Measurements from ENCODE around the gene ARID4A.

The ARID4A gene

DNA sequence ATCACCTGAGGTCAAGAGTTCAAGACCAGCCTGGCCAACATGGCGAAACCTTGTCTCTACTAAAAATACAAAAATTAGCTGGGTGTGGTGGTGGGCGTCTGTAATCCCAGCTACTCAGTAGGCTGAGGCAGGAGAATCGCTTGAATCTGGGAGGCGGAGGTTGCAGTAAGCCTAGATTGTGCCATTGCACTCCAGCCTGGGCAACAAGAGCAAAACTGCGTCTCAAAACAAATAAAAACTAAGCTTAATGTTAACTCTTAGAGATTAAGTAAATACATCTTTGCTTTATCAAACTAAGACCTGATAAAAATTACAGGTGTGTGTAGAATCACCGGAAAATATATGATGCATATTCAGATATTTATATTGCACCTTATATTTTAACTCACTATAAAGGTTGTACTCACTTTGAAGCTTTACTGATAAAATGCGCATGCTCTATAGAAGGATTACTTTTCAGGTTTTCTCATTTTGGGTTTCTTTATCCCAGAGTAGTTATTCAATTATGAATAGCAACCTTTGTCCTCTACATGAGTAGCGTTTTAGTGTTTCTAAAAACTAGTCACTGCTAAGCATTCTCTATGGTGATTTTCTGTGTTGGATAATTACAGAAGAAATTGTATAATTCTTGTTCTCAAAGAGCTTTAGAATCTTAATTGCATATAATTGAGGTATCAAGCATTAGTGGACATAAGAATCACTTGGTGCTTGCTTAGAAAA lies 9.4 kb downstream of the ARID4A start:
- Mint-ChIP-seq H3K4me1 (no peaks in the 10 kb centered on the region), H3K9me3 (no peaks in the 10 kb centered on the region), H3K27ac (no peak overlapping the region), H3K4me3 (no peak overlapping the region), H3K27me3 (ENCODE audit: low read depth) (no peaks in the 10 kb centered on the region), H3K36me3 (ENCODE audit: low read depth) (peaks cover 49% of the 10 kb centered on the region)
- TF ChIP-seq, protein P1, sequence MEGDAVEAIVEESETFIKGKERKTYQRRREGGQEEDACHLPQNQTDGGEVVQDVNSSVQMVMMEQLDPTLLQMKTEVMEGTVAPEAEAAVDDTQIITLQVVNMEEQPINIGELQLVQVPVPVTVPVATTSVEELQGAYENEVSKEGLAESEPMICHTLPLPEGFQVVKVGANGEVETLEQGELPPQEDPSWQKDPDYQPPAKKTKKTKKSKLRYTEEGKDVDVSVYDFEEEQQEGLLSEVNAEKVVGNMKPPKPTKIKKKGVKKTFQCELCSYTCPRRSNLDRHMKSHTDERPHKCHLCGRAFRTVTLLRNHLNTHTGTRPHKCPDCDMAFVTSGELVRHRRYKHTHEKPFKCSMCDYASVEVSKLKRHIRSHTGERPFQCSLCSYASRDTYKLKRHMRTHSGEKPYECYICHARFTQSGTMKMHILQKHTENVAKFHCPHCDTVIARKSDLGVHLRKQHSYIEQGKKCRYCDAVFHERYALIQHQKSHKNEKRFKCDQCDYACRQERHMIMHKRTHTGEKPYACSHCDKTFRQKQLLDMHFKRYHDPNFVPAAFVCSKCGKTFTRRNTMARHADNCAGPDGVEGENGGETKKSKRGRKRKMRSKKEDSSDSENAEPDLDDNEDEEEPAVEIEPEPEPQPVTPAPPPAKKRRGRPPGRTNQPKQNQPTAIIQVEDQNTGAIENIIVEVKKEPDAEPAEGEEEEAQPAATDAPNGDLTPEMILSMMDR (IDR thresholded peaks at IDR 0.05; ENCODE audit: unreplicated experiment in 3 of 3) = no peak

DNA sequence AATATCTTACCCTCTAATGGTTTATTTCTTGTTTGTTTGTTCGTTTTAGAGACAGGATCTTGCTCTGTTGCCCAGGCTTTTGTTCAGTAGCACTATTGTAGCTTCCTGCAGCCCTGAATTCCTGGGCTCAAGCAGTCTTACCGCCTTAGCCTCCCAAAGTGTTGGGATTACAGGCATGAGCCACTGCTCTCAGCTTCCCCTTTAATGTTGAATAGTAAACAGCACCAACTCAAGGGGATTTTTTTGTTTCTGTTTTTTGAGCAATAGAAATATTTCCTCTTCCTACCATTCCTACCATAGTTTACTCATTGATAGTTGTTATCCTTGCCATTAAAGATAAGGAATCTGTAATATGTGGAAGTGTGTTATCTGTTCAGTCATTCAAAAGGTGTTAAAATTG lies 10.7 kb downstream of the ARID4A start:
- H3K9me3 Mint-ChIP-seq = no peaks in the 10 kb centered on the region
- no peak overlapping the region for H3K27ac Mint-ChIP-seq
- no peaks in the 10 kb centered on the region for H3K27me3 Mint-ChIP-seq (ENCODE audit: low read depth)
- H3K4me3 Mint-ChIP-seq = no peak overlapping the region
- peaks cover 52% of the 10 kb centered on the region for H3K36me3 Mint-ChIP-seq (ENCODE audit: low read depth)
- TF ChIP-seq, protein P1 (IDR thresholded peaks at IDR 0.05; ENCODE audit: unreplicated experiment in 3 of 3) = no peak
- no peaks in the 10 kb centered on the region for H3K4me1 Mint-ChIP-seq

DNA sequence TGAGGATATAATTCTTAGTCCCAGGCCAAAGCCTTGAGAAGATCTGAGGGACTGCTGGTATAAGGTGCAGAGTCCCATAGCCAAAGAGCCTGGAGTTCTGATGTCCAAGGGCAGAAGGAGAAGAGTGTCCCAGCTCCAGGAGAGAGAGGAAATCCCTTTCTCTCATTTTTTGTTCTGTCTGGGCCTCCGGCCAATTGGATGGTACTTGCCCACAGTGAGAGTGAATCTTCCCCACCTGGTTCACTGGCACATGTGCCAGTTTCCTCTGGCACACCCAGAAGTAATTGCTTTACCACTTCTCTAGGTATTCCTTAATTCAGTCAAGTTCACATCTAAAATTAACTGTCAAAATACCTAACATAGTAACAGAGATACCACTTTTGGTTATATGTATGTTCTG lies 15.3 kb downstream of the ARID4A start:
- Mint-ChIP-seq H3K4me1 (no peaks in the 10 kb centered on the region), H3K9me3 (no peaks in the 10 kb centered on the region), H3K36me3 (ENCODE audit: low read depth) (peaks cover 56% of the 10 kb centered on the region), H3K27ac (no peak overlapping the region), H3K27me3 (ENCODE audit: low read depth) (no peaks in the 10 kb centered on the region), H3K4me3 (no peak overlapping the region)
- TF ChIP-seq, protein P1 (IDR thresholded peaks at IDR 0.05; ENCODE audit: unreplicated experiment in 3 of 3) = no peak

DNA sequence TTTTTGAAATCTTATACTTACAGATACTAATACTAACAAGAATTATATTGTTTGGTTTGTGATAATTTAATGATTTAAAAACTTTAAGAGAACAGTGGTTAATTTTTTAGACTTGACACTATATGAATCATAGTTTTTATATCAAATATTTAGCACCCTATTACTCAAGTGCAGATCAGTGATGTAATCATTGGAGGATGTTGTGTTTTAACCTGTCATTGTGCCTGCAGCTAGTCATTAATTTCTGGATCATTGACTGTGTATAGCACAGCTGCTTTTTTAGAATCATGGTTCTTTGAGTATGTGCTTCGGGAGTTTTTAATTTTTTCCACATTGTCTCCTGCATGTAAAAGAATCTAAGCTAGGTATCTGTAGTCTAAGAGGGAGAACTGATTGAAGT lies 17.3 kb downstream of the ARID4A start:
- H3K4me3 Mint-ChIP-seq = no peak overlapping the region
- no peaks in the 10 kb centered on the region for H3K27me3 Mint-ChIP-seq (ENCODE audit: low read depth)
- no peaks in the 10 kb centered on the region for H3K4me1 Mint-ChIP-seq
- no peak overlapping the region for H3K27ac Mint-ChIP-seq
- H3K9me3 Mint-ChIP-seq = no peaks in the 10 kb centered on the region
- TF ChIP-seq, protein P1 (IDR thresholded peaks at IDR 0.05; ENCODE audit: unreplicated experiment in 3 of 3) = no peak
- peaks cover 49% of the 10 kb centered on the region for H3K36me3 Mint-ChIP-seq (ENCODE audit: low read depth)

DNA sequence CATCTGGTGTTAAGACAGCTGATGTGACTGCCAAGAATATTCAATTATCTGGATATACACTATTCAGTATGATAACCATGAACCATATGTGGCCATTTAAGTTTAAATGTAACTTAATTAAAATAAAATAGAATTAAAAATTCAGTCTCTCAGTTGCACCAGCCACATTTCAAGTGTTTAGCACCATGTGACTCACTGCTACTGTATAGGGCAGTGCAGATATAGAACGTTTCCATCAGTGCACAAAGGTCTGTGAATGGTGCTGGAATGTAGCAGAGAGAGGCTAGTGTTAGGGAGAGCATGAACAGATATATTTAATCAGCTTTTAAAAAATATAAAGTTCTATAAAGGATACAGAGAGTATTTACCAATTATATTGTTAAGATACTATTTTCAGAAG lies 28.7 kb downstream of the ARID4A start:
- H3K36me3 Mint-ChIP-seq (ENCODE audit: low read depth) = peaks cover 58% of the 10 kb centered on the region
- no peaks in the 10 kb centered on the region for H3K27me3 Mint-ChIP-seq (ENCODE audit: low read depth)
- peaks cover 11% of the 10 kb centered on the region for H3K4me1 Mint-ChIP-seq
- no peaks in the 10 kb centered on the region for H3K9me3 Mint-ChIP-seq
- H3K27ac Mint-ChIP-seq = no peak overlapping the region
- TF ChIP-seq, protein P1 (IDR thresholded peaks at IDR 0.05; ENCODE audit: unreplicated experiment in 3 of 3) = no peak
- no peak overlapping the region for H3K4me3 Mint-ChIP-seq

DNA sequence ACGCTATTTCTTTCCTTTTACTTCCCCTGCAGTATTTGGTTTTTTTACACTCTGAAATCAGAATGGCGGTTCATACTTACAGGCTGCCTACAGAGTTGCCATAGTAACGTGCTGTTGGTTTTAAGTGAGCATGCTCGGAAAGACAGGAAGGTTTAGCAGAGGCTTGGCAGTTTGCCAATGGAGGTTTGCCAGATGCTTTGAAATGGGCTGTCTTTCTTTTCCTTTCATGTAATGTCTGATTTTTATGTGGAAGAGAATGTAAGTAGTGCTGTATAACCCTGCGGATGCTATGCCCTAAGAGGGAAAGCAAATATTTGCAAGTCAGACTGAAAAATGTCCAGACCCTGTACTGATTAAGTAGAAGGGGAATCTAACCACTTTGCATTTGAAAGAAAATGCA lies 32.8 kb downstream of the ARID4A start:
- H3K27ac Mint-ChIP-seq = peak overlapping the region; percentile 96 to 97 (median 96)
- TF ChIP-seq, protein P1 (IDR thresholded peaks at IDR 0.05; ENCODE audit: unreplicated experiment in 3 of 3) = no peak
- peak overlapping the region; percentile 72 to 85 (median 73) for H3K4me3 Mint-ChIP-seq
- H3K9me3 Mint-ChIP-seq = no peaks in the 10 kb centered on the region
- peaks cover 25% of the 10 kb centered on the region for H3K4me1 Mint-ChIP-seq
- H3K27me3 Mint-ChIP-seq (ENCODE audit: low read depth) = no peaks in the 10 kb centered on the region
- H3K36me3 Mint-ChIP-seq (ENCODE audit: low read depth) = peaks cover 41% of the 10 kb centered on the region
